ENCODE results near the gene CAPN14. TPM values are rescaled to one million over a fixed set of nuclear protein-coding genes. Genes with fewer than 3 reads are reported as not detected.

CAPN14 gene
- total RNA-seq, 1 experiment from 2014 or later, result not detected

DNA sequence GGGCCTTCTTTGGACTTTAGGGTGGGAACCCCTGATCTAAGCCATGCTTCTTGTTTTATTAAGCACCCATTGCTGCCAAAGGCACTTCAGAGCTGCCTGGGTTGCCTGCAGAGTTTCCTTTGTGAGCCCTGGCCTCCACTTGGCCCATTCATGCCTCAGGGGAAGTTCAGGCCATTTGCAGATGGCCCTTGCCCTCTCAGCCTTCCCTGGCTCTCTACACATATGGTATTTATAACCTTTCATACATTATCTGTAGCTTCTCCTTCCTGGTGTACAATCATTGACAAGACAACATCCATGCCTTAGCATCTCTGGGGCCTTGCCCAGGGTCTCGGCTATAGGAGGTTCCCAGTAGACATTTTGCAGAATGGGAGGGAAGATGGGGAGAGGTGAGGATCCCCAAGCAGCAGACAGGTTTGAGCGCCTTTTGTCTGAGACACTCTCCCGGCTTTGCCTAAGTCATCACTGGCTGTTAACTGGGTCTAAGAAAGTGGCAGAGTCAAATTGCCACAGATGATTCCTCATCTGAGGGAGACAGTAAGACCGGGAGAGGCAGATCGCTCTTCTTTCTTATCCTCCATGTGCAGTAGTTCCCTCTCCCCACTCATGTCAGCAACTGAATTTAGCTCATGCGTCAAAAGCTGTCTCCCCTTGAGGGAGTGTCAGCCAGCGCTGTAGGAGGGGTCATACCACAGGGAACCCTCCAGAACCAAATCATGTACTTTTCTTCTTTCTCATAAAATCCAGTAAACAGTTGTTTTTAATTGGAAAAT, 19.3 kb upstream of the CAPN14 start:
- CTCF ChIA-PET, result no interaction called here
- POLR2A ChIA-PET, result interaction anchor here (0.6 kb wide), 2 partner anchors 202 to 480 kb away, joined by 4 read pairs; no protein-coding TSS in a partner anchor
- Mint-ChIP-seq H3K36me3 (ENCODE audit: insufficient read depth, unreplicated experiment) (no peaks in the 10 kb centered on the region), H3K4me3 (ENCODE audit: unreplicated experiment) (no peak overlapping the region), H3K4me1 (ENCODE audit: insufficient read depth, unreplicated experiment) (peaks cover 4% of the 10 kb centered on the region), H3K9me3 (ENCODE audit: unreplicated experiment) (no peaks in the 10 kb centered on the region), H3K27me3 (ENCODE audit: insufficient read depth, unreplicated experiment) (peaks cover 20% of the 10 kb centered on the region), H3K27ac (ENCODE audit: low read depth, unreplicated experiment) (no peak overlapping the region)
- no TSS peak for BruUV-seq (replicated peaks)
- DNase-seq (ENCODE audit: unreplicated experiment), result no peak
- intact Hi-C loops (cut with micrococcal nuclease), result no loop called here
- TF ChIP-seq, protein P1, sequence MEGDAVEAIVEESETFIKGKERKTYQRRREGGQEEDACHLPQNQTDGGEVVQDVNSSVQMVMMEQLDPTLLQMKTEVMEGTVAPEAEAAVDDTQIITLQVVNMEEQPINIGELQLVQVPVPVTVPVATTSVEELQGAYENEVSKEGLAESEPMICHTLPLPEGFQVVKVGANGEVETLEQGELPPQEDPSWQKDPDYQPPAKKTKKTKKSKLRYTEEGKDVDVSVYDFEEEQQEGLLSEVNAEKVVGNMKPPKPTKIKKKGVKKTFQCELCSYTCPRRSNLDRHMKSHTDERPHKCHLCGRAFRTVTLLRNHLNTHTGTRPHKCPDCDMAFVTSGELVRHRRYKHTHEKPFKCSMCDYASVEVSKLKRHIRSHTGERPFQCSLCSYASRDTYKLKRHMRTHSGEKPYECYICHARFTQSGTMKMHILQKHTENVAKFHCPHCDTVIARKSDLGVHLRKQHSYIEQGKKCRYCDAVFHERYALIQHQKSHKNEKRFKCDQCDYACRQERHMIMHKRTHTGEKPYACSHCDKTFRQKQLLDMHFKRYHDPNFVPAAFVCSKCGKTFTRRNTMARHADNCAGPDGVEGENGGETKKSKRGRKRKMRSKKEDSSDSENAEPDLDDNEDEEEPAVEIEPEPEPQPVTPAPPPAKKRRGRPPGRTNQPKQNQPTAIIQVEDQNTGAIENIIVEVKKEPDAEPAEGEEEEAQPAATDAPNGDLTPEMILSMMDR (IDR thresholded peaks at IDR 0.05; ENCODE audit: unreplicated experiment), result no peak

- peaks cover 31% of the 10 kb centered on the region for H3K27me3 Mint-ChIP-seq (ENCODE audit: insufficient read depth, unreplicated experiment)
- intact Hi-C loops (cut with micrococcal nuclease), result no loop called here
- TF ChIP-seq, protein P1 (IDR thresholded peaks at IDR 0.05; ENCODE audit: unreplicated experiment), result no peak
- H3K4me1 Mint-ChIP-seq (ENCODE audit: insufficient read depth, unreplicated experiment), result peaks cover 4% of the 10 kb centered on the region
- BruUV-seq (replicated peaks), result no TSS peak
- no peaks in the 10 kb centered on the region for H3K36me3 Mint-ChIP-seq (ENCODE audit: insufficient read depth, unreplicated experiment)
- ChIA-PET CTCF (no interaction called here), POLR2A (no interaction called here)
- peak; percentile 56 for DNase-seq (ENCODE audit: unreplicated experiment)
- H3K27ac Mint-ChIP-seq (ENCODE audit: low read depth, unreplicated experiment), result no peak overlapping the region
- no peaks in the 10 kb centered on the region for H3K9me3 Mint-ChIP-seq (ENCODE audit: unreplicated experiment)
- H3K4me3 Mint-ChIP-seq (ENCODE audit: unreplicated experiment), result no peak overlapping the region
These were observed 18.2 kb upstream of the CAPN14 start for GRCh38 chr2:31235504-31235902.

DNA sequence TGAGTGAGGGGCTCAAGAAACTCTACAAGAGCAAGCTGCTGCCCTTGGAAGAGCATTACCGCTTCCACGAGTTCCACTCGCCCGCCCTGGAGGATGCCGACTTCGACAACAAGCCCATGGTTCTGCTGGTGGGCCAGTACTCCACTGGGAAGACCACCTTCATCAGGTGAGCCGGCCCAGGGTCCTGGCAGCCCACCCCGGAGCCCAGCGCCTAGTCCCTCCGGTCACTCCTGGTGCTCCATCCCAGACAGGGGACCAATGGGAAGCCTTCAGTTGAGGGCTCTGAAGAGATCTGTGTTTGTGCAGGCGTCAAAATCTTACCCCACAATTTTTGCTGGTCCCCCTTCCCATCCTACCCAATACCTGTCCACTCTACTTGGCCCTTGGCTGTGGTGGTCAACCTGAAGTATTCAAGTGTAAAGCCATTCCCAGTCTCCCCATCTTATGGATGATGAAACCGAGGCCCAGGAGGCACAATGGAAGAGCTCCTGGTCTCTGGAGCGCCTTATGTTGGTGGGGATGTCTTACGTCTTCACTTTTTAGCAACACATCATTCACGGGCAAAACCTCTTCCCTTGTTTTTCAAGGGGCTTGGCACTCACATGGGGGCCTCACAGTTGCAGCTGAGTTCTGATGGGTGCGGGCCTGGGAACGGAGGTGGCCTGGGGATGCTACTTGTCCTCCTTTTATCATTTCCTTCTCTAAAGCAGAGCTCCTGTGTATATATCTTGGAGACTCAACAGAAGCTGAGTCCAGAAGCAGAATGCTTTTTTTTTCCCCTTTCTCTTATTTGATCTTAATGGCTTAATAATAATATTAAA, 17.6 kb upstream of the CAPN14 start:
- intact Hi-C loops (cut with micrococcal nuclease), result loop anchor here (5.0 kb wide), 1 partner anchor 97 kb away; no protein-coding TSS in a partner anchor
- no TSS peak for BruUV-seq (replicated peaks)
- CTCF ChIA-PET, result interaction anchor here (0.8 kb wide), 1 partner anchor 8 kb away, joined by 3 read pairs; no protein-coding TSS in a partner anchor
- Mint-ChIP-seq H3K36me3 (ENCODE audit: insufficient read depth, unreplicated experiment) (no peaks in the 10 kb centered on the region), H3K27me3 (ENCODE audit: insufficient read depth, unreplicated experiment) (peaks cover 38% of the 10 kb centered on the region), H3K27ac (ENCODE audit: low read depth, unreplicated experiment) (no peak overlapping the region), H3K4me3 (ENCODE audit: unreplicated experiment) (peak overlapping the region; percentile 64), H3K9me3 (ENCODE audit: unreplicated experiment) (no peaks in the 10 kb centered on the region), H3K4me1 (ENCODE audit: insufficient read depth, unreplicated experiment) (peaks cover 4% of the 10 kb centered on the region)
- no peak for DNase-seq (ENCODE audit: unreplicated experiment)
- TF ChIP-seq, protein P1 (IDR thresholded peaks at IDR 0.05; ENCODE audit: unreplicated experiment), result no peak
- POLR2A ChIA-PET, result no interaction called here

Measured in MCF 10A (cell line).